Upper lobe of left lung (tissue), 4 donors: Measurements from ENCODE around the gene CNTN6.

Experiments
- CTCF ChIP-seq, 6 experiments: fragments of 450-650 bp in 4 of 6; fragments of 200-600 bp in 2 of 6; sonication (generic) in 2 of 6; IDR thresholded peaks; one replicate each; pipeline ENCODE4 v1.5.1; 2016 to 2019; ENCODE audit warnings: antibody characterized with exemption in 6 of 6
- EP300 ChIP-seq, 4 donors: sonication (generic); formaldehyde crosslinking; IDR thresholded peaks; one replicate each; pipeline ENCODE4 v1.5.1; 2017; ENCODE audit warnings: antibody characterized with exemption in 4 of 4, control low read depth in 2 of 4

DNA sequence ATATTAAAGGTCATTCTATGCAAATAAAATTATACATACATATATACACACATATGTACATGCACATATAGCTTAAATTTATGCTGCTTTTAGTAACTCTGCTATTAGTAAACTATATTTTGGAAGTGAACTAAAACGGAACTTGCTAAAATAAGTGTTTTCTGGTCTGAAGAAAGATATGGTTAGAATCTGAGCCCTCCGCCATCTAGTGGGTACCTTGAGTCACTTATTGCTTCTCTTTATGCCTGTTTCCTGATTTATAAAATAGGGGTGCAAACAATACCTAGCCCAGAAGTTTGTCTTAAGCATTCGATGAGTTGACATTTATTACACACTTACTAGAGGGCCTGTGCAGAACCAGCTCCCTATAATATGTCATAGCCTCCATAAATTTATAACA is 255.7 kb downstream of the CNTN6 start:
- no peak for TF ChIP-seq CTCF (IDR thresholded peaks at IDR 0.05)
- TF ChIP-seq EP300 (IDR thresholded peaks at IDR 0.05): no peak
